Sigmoid colon (tissue), 3 donors: ENCODE results near the gene SLC6A8.

ENCODE experiments used
- POLR2A ChIP-seq, 2 donors: fragments of 450-650 bp; IDR thresholded peaks; one replicate each; pipeline ENCODE4 v1.6.1; 2016; ENCODE audit warnings: antibody characterized with exemption in 2 of 2, mild to moderate bottlenecking in 2 of 2, moderate library complexity in 2 of 2
- TF ChIP-seq, protein P1 (sequence below), 4 experiments: fragments of 450-650 bp in 3 of 4; fragments of 200-600 bp in 1 of 4; IDR thresholded peaks; one replicate each; pipeline ENCODE4 v1.5.1; 2016 to 2019; ENCODE audit warnings: antibody characterized with exemption in 4 of 4, mild to moderate bottlenecking in 3 of 4, moderate library complexity in 2 of 4

GRCh38 chrX:153690466-153690865, 2.7 kb downstream of the SLC6A8 start:
- no peak for TF ChIP-seq POLR2A (IDR thresholded peaks at IDR 0.05)
- TF ChIP-seq, protein P1, sequence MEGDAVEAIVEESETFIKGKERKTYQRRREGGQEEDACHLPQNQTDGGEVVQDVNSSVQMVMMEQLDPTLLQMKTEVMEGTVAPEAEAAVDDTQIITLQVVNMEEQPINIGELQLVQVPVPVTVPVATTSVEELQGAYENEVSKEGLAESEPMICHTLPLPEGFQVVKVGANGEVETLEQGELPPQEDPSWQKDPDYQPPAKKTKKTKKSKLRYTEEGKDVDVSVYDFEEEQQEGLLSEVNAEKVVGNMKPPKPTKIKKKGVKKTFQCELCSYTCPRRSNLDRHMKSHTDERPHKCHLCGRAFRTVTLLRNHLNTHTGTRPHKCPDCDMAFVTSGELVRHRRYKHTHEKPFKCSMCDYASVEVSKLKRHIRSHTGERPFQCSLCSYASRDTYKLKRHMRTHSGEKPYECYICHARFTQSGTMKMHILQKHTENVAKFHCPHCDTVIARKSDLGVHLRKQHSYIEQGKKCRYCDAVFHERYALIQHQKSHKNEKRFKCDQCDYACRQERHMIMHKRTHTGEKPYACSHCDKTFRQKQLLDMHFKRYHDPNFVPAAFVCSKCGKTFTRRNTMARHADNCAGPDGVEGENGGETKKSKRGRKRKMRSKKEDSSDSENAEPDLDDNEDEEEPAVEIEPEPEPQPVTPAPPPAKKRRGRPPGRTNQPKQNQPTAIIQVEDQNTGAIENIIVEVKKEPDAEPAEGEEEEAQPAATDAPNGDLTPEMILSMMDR (IDR thresholded peaks at IDR 0.05): no peak
